ENCODE results near the gene TEX22. TPM values are rescaled to one million over a fixed set of nuclear protein-coding genes. Genes with fewer than 3 reads are reported as not detected.

TEX22 gene
- total RNA-seq, 1 donor from 2014 or later = not detected

GRCh38 chr14:105445901-105446845, 47.8 kb downstream of the TEX22 start:
- peaks cover 3 to 10% of the 10 kb centered on the region in 2 donors for H3K4me1 ChIP-seq
- no peaks in the 10 kb centered on the region for H3K27me3 ChIP-seq
- intact Hi-C loops (cut with DNase I) = no loop called here
- no peak overlapping the region for H3K4me3 ChIP-seq
- H3K27ac ChIP-seq = no peak overlapping the region
- peaks cover 16 to 24% of the 10 kb centered on the region in 2 donors for H3K36me3 ChIP-seq
- H3K9me3 ChIP-seq = no peaks in the 10 kb centered on the region
- no peak for DNase-seq (ENCODE audit: low spot score in 2 of 2)
- no peak for TF ChIP-seq CTCF (IDR thresholded peaks at IDR 0.05)

GRCh38 chr14:105446971-105447370, 48.6 kb downstream of the TEX22 start:
- no peak overlapping the region for H3K27ac ChIP-seq
- H3K36me3 ChIP-seq = peaks cover 18 to 26% of the 10 kb centered on the region in 2 donors
- TF ChIP-seq CTCF (IDR thresholded peaks at IDR 0.05) = no peak
- H3K4me1 ChIP-seq = peaks cover 3 to 10% of the 10 kb centered on the region in 2 donors
- no peak overlapping the region for H3K4me3 ChIP-seq
- intact Hi-C loops (cut with DNase I) = no loop called here
- DNase-seq (ENCODE audit: low spot score in 2 of 2) = no peak
- H3K9me3 ChIP-seq = no peaks in the 10 kb centered on the region
- no peaks in the 10 kb centered on the region for H3K27me3 ChIP-seq

- Histone ChIP-seq H3K27me3 (no peaks in the 10 kb centered on the region), H3K4me1 (peaks cover 3 to 10% of the 10 kb centered on the region in 2 donors), H3K9me3 (no peaks in the 10 kb centered on the region), H3K4me3 (no peak overlapping the region), H3K36me3 (peaks cover 23 to 30% of the 10 kb centered on the region in 2 donors), H3K27ac (peak overlapping the region; percentile 45 to 49)
- intact Hi-C loops (cut with DNase I) = loop anchor here (1.0 to 2.0 kb wide), 4 partner anchors 21 to 79 kb away; partner anchors contain the start of gene TMEM121
- TF ChIP-seq CTCF (IDR thresholded peaks at IDR 0.05) = no peak
- DNase-seq (ENCODE audit: low spot score in 2 of 2) = no peak
Observed at GRCh38 chr14:105447651-105448640, 49.6 kb downstream of the TEX22 start.

GRCh38 chr14:105448706-105449111, 50.4 kb downstream of the TEX22 start:
- Histone ChIP-seq H3K4me3 (no peak overlapping the region), H3K27me3 (no peaks in the 10 kb centered on the region), H3K9me3 (no peaks in the 10 kb centered on the region), H3K36me3 (peaks cover 28 to 37% of the 10 kb centered on the region in 2 donors), H3K27ac (peak overlapping the region; percentile 45 to 49), H3K4me1 (peaks cover 3 to 10% of the 10 kb centered on the region in 2 donors)
- peak; percentile 92 to 98 (median 94) for TF ChIP-seq CTCF (IDR thresholded peaks at IDR 0.05)
- DNase-seq (ENCODE audit: low spot score in 2 of 2) = peak in 1 of 2 donors; percentile 85
- intact Hi-C loops (cut with DNase I) = loop anchor here (1.0 to 2.0 kb wide), 4 partner anchors 20 to 78 kb away; partner anchors contain the start of gene TMEM121

All from ascending aorta (tissue), 2 donors.